ENCODE results near the gene RAC3. TPM values are rescaled to one million over a fixed set of nuclear protein-coding genes. Genes with fewer than 3 reads are reported as not detected.
A peak's percentile ranks its signal among the peaks of the same experiment; 100 is the strongest.

RAC3 gene
- total and polyA plus RNA-seq, 9 of the 15 experiments (the other 6 are each of a cell fraction or from before 2014, with no cell fraction given) = 0.23 to 292 (median 118) TPM

DNA sequence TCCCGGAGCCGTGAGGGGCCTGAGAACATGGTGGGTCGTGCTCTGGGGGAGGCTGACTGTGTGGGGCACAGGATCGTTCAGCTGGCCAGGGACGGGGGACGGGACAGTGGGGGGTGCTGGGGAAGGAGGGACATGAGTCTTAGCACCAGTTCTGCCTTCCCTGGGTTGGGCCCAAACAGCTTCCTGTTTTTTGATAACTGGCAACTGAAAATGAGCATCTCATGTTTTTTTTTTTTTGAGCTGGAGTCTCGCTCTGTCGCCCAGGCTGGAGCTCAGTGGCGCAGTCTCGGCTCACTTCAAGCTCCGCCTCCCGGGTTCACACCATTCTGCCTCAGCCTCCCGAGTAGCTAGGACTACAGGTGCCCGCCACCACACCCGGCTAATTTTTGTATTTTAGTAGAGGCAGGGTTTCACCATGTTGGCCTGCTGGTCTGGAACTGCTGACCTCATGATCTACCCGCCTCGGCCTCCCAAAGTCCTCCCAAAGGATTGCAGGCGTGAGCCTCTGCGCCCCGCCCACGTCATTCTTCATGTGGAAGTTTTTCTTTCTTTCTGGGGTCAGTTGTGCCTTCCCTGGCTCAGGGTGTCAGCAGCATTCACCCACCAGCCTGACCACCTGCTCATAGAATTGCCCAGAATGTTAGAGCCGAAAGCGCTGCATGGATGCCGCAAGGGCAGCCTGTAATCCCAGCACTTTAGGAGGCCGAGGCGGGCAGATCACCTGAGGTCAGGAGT lies 47.7 kb upstream of the RAC3 start:
- intact Hi-C loops (cut with micrococcal nuclease) = no loop called here
- POLR2A ChIA-PET = no interaction called here
- Histone ChIP-seq H3K27me3 (ENCODE audit: control insufficient read depth in 2 of 2, insufficient read depth in 2 of 2, low read length in 2 of 2) (no peaks in the 10 kb centered on the region), H3K4me2 (ENCODE audit: insufficient read depth, low read length) (no peak overlapping the region), H3K4me1 (replicated peaks in 1 of 2; ENCODE audit: control insufficient read depth in 2 of 2, insufficient read depth in 2 of 2, low read length in 2 of 2) (peaks cover 10 to 22% of the 10 kb centered on the region in 2 experiments; a peak in 4 of 5 replicates), H3K9ac (ENCODE audit: insufficient read depth in 1 of 2, low read depth in 2 of 2, low read length in 2 of 2) (0 out of 4 replicates have a peak overlapping the region, but pooled peaks of 1 of the 2 experiments have one; percentile 7), H3K27ac (ENCODE audit: extremely low read depth, low read depth, low read length) (no peak overlapping the region), H3K9me1 (ENCODE audit: control insufficient read depth, insufficient read depth, low read length) (no peaks in the 10 kb centered on the region), H2AFZ (ENCODE audit: low read depth, low read length) (no peak overlapping the region), H3K9me3 (replicated peaks; ENCODE audit: control insufficient read depth, insufficient read depth, low read depth, low read length) (no peaks in the 10 kb centered on the region), H3K79me2 (ENCODE audit: control insufficient read depth, insufficient read depth, low read length) (no peaks in the 10 kb centered on the region; the same call in 2 of the 3 replicates), H3K36me3 (ENCODE audit: control insufficient read depth, insufficient read depth, low read length) (peaks cover 44% of the 10 kb centered on the region; the same call in 2 of the 3 replicates), H3K4me3 (no peak overlapping the region), H4K20me1 (replicated peaks; ENCODE audit: control insufficient read depth, insufficient read depth, low read length) (no peaks in the 10 kb centered on the region)
- BruUV-seq (replicated peaks) = no TSS peak
- WGBS (ENCODE audit: insufficient coverage, low coverage, missing lambda C conversion rate) = 93% methylated on average over 20 of the region's 26 CpGs
- ATAC-seq (no peak), FAIRE-seq (no peak), DNase-seq (ENCODE audit: extremely low read depth in 1 of 4, low spot score in 3 of 4) (no peak)
- in situ Hi-C loops (cut with MboI) = no loop called here
- CTCF ChIA-PET (ENCODE audit: low intra/inter-chr PET ratio) = no interaction called here
- no peak for TF ChIP-seq HDGF (IDR thresholded peaks at IDR 0.05)
- TF ChIP-seq BMI1 (IDR thresholded peaks at IDR 0.05; ENCODE audit: low read length) = no peak
- no peak for TF ChIP-seq LARP7 (IDR thresholded peaks at IDR 0.05)
- TF ChIP-seq HDAC2 (IDR thresholded peaks at IDR 0.05) = no peak
- TF ChIP-seq HMGN3 (IDR thresholded peaks at IDR 0.05; ENCODE audit: borderline replicate concordance, extremely low read depth, insufficient read length, low read depth, low read length) = no peak
- TF ChIP-seq E2F3 (CRISPR knock-in tag; IDR thresholded peaks at IDR 0.05) = no peak
- no peak for TF ChIP-seq C11orf30 (IDR thresholded peaks at IDR 0.05; ENCODE audit: low read depth)
- TF ChIP-seq ZKSCAN1 (IDR thresholded peaks at IDR 0.05; ENCODE audit: low read depth, low read length) = no peak
- TF ChIP-seq GTF2E2 (tag; IDR thresholded peaks at IDR 0.05) = no peak

Data from K562 (cell line).